Neural crest cell (in vitro differentiated cells): ENCODE results near the gene PNLIPRP3. TPM values are rescaled to one million over a fixed set of nuclear protein-coding genes. Genes with fewer than 3 reads are reported as not detected.

Experiments
- DNase-seq: peaks from one replicate; pipeline ENCODE4 v3.0.0; 2021; ENCODE audit warnings: low read depth, mixed read lengths, low spot score
- H3K27ac Mint-ChIP-seq: one replicate; pipeline ENCODE4 v1.8.0; 2021; ENCODE audit warnings: mild to moderate bottlenecking, mixed read lengths; ENCODE audit not compliant: unreplicated experiment
- H3K27me3 Mint-ChIP-seq: 2 replicates; pipeline ENCODE4 v1.8.0; 2021; ENCODE audit warnings: low read depth, mild to moderate bottlenecking, mixed read lengths
- H3K36me3 Mint-ChIP-seq: 2 replicates; pipeline ENCODE4 v1.8.0; 2021; ENCODE audit warnings: low read depth, mild to moderate bottlenecking, mixed read lengths
- H3K4me1 Mint-ChIP-seq: 2 replicates; pipeline ENCODE4 v1.8.0; 2021; ENCODE audit warnings: mixed read lengths
- H3K4me3 Mint-ChIP-seq: one replicate; pipeline ENCODE4 v1.8.0; 2021; ENCODE audit warnings: mild to moderate bottlenecking, mixed read lengths
- H3K9me3 Mint-ChIP-seq: 2 replicates; pipeline ENCODE4 v1.8.0; 2021; ENCODE audit warnings: mixed read lengths
- CTCF ChIP-seq: fragments of 200-600 bp; sonication (generic); conservative IDR thresholded peaks from 2 replicates; pipeline ENCODE4 v1.5.0; 2021; ENCODE audit warnings: antibody characterized with exemption, mild to moderate bottlenecking
- total RNA-seq: library from RNA; stranded (reverse); gene quantifications from 2 replicates; pipeline ENCODE4 v1.2.1, GENCODE V29; 2021

Gene PNLIPRP3
- total RNA-seq, 1 donor from 2014 or later = not detected

- DNase-seq = no peak
- Mint-ChIP-seq H3K4me3 (no peak overlapping the region), H3K9me3 (no peaks in the 10 kb centered on the region), H3K27me3 (no peaks in the 10 kb centered on the region), H3K4me1 (peaks cover 29% of the 10 kb centered on the region), H3K36me3 (no peaks in the 10 kb centered on the region), H3K27ac (no peak overlapping the region)
- TF ChIP-seq CTCF = no peak
Measured at GRCh38 chr10:116461680-116462079, 34.0 kb downstream of the PNLIPRP3 start.

- Mint-ChIP-seq H3K36me3 (no peaks in the 10 kb centered on the region), H3K9me3 (no peaks in the 10 kb centered on the region), H3K4me1 (peaks cover 7% of the 10 kb centered on the region), H3K27me3 (no peaks in the 10 kb centered on the region), H3K4me3 (no peak overlapping the region), H3K27ac (no peak overlapping the region)
- TF ChIP-seq CTCF = no peak
- DNase-seq = no peak
Measured at GRCh38 chr10:116464257-116464656, 36.6 kb downstream of the PNLIPRP3 start.

- H3K4me1 Mint-ChIP-seq = peaks cover 7% of the 10 kb centered on the region
- H3K36me3 Mint-ChIP-seq = no peaks in the 10 kb centered on the region
- no peak overlapping the region for H3K27ac Mint-ChIP-seq
- TF ChIP-seq CTCF = no peak
- H3K27me3 Mint-ChIP-seq = no peaks in the 10 kb centered on the region
- DNase-seq = no peak
- H3K4me3 Mint-ChIP-seq = no peak overlapping the region
- H3K9me3 Mint-ChIP-seq = peaks cover 3% of the 10 kb centered on the region
Measured at GRCh38 chr10:116465546-116465945, 37.9 kb downstream of the PNLIPRP3 start.

GRCh38 chr10:116466715-116467422 lies 39.2 kb downstream of the PNLIPRP3 start:
- H3K9me3 Mint-ChIP-seq = peaks cover 3% of the 10 kb centered on the region
- no peak for DNase-seq
- TF ChIP-seq CTCF = no peak
- H3K27ac Mint-ChIP-seq = no peak overlapping the region
- H3K36me3 Mint-ChIP-seq = no peaks in the 10 kb centered on the region
- H3K4me1 Mint-ChIP-seq = peaks cover 7% of the 10 kb centered on the region
- H3K27me3 Mint-ChIP-seq = no peaks in the 10 kb centered on the region
- no peak overlapping the region for H3K4me3 Mint-ChIP-seq

GRCh38 chr10:116469437-116469836 lies 41.8 kb downstream of the PNLIPRP3 start:
- no peaks in the 10 kb centered on the region for H3K36me3 Mint-ChIP-seq
- H3K4me1 Mint-ChIP-seq = peaks cover 7% of the 10 kb centered on the region
- no peaks in the 10 kb centered on the region for H3K27me3 Mint-ChIP-seq

More at GRCh38 chr10:116469437-116469836, 41.8 kb downstream of the PNLIPRP3 start:
- TF ChIP-seq CTCF = no peak
- H3K4me3 Mint-ChIP-seq = no peak overlapping the region
- no peak overlapping the region for H3K27ac Mint-ChIP-seq
- peaks cover 3% of the 10 kb centered on the region for H3K9me3 Mint-ChIP-seq
- no peak for DNase-seq
